G401 (cell line): Measurements from ENCODE around the gene PRKAG2. TPM values are rescaled to one million over a fixed set of nuclear protein-coding genes. Genes with fewer than 3 reads are reported as not detected.

Source experiments
- DNase-seq: peaks from one replicate; pipeline ENCODE4 v3.0.0-alpha.2; 2015; ENCODE audit warnings: low spot score
- in situ Hi-C: cut with HindIII; loops from 2 replicates; pipeline ENCODE4 v1.10.0; 2016; ENCODE audit warnings: low sequenced_read_pairs, mixed read lengths
- total RNA-seq: library from RNA; depleted of rRNA; stranded (reverse); fragments of >200 nt; shearing (Covaris generic); gene quantifications from 2 replicates; pipeline ENCODE4 v1.2.3, GENCODE V29; 2014

Gene PRKAG2
- total RNA-seq, 1 experiment from 2014 or later: 92.4 TPM

- in situ Hi-C loops: no loop called here
- DNase-seq: no peak
Observed at GRCh38 chr7:151857866-151858450, 19.0 kb downstream of the PRKAG2 start.

GRCh38 chr7:151857412-151857811 lies 19.5 kb downstream of the PRKAG2 start:
- DNase-seq: no peak
- in situ Hi-C loops: no loop called here

- DNase-seq: no peak
- in situ Hi-C loops: no loop called here
Observed at GRCh38 chr7:151856516-151856915, 20.4 kb downstream of the PRKAG2 start.

DNA sequence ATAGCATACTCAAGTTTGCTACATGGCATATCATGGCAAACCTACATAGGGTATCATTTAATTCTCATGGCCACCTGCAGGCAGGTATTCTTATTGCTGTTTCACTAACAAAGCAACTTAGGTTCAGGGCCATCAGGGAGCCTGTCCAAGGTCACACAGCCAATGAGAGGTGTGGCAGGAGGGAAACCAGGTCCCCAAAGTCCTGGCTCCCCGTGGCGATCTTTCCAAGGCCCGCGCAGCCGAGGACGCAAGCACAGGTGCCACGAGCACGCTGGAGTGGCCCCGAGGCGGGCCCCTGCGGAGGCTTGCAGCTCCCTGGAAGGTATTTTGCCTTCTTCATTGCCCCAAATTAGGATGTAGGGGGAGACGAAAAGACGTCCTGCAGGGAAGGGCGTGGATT lies 20.8 kb downstream of the PRKAG2 start:
- in situ Hi-C loops: no loop called here
- no peak for DNase-seq

DNA sequence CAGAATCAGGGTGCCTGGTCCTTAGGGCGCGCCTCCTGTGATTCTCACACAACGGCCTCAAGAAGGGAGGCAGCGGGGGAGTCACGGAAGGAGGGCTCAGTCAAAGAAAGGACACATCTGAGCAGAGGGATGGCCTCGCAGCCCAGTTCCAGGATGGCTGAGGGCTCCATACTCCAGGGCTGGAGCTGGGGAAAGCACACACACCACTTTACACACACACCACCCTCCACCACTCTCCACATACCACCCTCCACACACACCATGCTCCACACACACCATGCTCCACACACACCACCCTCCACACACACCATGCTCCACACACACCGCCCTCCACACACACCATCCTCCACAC lies 22.2 kb downstream of the PRKAG2 start:
- in situ Hi-C loops: no loop called here
- DNase-seq: no peak

- in situ Hi-C loops: no loop called here
- no peak for DNase-seq
Observed at GRCh38 chr7:151853896-151854719, 22.8 kb downstream of the PRKAG2 start.

DNA sequence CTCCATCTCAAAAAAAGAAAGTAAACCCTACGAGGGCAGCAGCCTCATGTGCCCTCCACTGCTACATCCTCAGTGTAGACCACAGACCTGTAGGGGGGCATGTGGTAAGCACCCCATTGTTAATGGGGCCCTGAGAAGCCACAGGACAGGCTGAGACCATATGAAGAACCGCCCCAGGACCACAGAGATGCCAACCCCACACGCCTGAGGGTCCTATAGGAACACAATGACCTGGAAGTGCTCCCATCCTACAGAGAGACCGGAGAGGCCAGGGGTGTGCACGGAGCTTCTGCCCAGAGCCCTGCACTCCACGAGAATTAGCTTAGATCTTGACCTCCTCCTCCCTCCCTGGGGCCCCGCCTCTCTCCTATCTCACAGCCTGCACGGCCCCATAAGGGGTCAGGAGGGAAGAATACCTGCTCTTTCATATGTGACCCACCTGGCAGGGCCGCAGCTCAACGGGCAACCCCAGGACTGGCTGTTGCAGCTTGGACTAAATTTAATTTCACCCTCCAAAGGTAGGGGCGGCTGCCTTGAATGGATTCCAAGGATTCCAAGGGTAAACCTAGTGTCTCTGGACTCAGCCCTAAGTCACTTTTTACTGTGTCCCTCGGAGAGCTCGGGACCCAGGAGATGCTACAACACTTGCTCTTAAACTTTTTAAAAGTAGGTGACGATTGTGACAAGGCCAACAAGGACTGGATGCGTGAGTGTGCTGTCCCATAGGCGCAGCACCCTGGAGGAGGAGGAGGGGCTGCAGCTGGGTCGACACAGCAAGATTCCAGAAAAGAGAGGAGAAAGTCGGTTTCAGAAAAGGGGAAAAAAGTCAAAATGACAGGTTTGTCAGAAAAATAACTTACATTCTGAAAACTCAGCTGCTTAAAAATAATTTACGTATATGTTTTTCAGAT lies 24.2 kb downstream of the PRKAG2 start:
- DNase-seq: no peak
- in situ Hi-C loops: no loop called here

DNA sequence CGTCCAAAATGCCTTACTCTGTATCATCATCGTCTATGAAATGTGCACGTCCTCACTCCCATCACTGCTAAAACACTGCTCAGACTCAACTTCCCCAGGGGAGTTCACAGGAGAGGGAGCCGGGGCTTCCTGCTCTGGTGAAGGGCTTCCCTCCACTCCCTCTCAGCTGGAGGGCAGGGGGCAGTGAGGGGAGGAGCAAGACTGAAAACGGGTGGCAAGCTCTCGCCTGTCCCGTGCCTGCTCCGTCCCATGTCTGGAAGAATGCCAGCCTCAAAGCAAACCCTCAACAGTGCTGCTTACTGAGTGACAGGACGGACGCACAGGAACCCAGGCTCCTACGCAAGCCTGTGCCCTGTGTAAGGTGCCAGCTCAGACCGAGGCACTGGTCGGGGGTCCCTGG lies 25.1 kb downstream of the PRKAG2 start:
- in situ Hi-C loops: no loop called here
- DNase-seq: no peak

- in situ Hi-C loops: no loop called here
- DNase-seq: no peak
Observed at GRCh38 chr7:151851145-151851751, 25.7 kb downstream of the PRKAG2 start.

DNA sequence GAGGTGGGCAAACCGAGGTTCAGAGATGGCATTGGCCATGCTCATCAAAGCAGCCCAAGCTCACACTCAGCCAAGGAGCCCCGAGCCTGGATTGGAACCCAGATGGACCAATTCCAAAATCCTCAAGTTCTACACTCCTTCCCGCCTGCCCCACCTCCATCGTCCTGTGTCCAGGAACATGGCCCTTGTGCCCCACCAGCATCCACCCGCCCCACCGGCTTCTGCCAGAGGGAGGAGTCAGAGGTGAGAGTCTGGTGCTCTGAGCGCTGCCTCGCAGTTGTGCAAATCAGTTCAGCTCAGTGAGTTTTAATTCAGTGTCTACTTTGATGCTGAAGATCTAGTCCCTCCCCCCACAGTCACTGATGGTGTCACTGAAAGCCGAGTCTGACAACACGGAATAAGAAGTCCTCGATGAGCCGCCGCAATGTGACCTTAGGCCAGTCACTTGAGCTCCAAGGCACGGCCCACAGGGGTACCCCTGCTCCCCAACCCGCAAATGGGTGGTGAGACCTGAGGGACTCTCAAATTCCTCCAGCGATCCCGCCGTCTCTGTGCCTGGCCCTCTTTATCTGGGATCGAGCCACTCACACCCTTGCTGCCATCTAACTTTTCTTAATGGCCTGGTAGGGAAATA lies 26.3 kb downstream of the PRKAG2 start:
- in situ Hi-C loops: no loop called here
- DNase-seq: no peak

GRCh38 chr7:151849879-151850260 lies 27.0 kb downstream of the PRKAG2 start:
- no peak for DNase-seq
- in situ Hi-C loops: no loop called here

DNA sequence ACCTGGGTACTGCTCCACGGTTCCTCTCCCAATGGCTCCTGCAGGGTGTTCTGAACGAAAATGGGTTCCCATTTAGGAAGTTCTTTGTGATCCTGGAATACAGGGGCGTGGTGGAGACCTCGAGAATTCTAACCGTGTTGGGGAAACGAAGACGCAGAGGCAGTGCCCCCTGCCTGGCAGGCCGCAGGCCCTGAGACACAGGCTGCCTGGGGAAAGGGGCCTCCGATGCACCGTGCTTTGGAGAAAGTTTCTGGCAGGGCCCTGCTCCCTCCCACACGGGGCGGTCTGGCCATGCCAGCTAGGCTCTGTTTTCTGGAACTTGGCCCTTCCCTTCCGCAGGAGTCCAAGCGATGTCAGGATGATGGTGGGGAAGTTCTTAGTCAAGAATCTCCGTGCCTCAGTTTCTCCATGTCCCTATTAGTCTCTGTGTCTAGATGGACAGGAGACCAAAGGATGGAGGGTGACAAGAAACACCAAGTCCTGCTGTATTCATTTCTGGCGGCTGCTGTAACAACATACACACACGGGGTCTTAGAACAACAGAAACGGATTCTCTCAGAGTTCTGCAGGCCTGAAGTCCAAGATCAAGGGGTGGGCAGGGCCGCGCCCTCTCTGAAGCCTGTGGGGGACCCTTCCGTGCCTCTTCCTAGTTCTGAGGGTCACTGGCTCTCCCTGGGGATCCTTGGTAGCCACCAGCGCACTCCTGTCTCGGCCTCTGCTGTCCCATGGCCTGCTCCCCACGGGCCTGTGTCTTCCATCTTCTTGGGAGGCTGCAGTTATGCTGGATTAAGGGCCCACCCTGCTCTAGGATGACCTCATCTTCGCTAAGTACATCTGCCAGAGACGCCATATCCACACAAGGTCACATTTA lies 27.7 kb downstream of the PRKAG2 start:
- in situ Hi-C loops: no loop called here
- no peak for DNase-seq

- no peak for DNase-seq
- in situ Hi-C loops: no loop called here
Observed at GRCh38 chr7:151847681-151848081, 29.2 kb downstream of the PRKAG2 start.

DNA sequence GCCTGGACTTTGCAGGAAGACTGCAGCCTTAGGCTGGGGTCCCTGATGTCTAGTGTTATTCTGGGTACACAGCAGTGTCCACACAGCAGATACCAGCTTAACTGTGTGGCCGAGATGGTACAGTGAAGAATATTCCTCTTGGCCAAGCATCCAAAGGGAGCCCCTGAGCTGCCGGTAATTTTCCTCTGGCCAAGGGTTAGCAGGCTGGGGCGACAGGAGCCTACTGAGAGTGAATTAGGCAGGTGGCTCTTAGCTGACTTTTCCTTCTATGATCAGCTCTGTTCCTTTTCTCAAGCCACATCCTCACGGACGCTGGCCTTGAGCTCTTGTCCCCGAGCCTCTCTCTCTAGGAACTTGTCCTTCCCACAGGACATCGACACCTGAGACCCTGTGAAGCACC lies 29.8 kb downstream of the PRKAG2 start:
- DNase-seq: no peak
- in situ Hi-C loops: no loop called here

DNA sequence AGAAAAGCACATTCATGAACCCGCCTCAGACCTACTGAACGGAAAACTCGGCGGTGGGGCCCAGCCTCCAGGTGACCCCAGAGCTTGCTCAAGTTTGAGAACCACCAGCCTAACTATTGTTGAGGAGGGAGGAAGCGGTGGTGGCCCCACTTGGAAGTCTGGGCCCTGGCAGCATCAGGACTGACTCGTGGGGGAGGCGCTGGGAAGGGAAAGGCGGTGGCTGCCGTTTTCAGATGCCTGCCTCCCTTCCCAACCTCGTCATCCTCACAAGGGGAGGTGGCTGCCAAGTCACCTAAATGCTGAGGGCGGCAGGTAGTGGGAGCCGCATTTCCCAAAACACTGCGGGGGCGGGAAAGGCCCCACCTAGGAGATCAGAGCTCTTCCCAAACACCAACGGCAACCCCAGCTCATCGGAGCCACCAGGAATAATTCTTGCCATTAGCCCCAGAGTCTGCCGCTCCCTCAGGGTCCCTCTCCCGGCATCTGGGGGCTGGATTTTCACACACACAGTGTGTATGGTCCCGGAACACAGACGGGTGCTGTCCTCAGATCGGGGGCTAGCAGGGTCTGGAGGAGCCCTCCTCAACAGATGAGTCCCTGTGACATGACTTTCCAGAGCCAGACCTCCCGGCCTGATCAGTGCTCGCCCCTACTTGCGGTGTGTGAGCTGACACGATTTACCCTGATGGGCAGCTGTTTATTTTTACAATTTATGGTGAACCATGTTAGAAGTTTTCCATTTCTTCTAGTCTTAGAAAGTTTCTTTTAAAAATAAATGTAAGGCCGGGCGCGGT lies 31.3 kb downstream of the PRKAG2 start:
- DNase-seq: no peak
- in situ Hi-C loops: no loop called here

DNA sequence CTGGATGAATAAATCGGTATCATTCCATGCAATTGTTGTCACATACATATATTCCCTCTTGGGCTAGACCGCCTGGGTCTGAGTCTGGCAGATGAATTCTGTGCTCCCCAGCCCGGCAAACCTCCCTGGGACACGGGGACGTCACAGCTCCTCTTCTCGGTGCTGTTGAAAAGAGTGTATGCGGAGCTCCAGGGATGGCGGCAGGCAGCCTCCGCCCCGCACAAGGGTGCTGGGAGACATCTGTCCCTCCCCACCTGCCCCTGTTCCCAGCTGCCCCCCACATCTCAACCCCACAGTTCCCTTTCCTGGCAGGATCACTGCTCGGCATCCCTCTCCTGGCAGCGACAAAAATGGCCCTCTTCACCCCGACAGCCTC lies 32.1 kb downstream of the PRKAG2 start:
- in situ Hi-C loops: no loop called here
- DNase-seq: no peak

DNA sequence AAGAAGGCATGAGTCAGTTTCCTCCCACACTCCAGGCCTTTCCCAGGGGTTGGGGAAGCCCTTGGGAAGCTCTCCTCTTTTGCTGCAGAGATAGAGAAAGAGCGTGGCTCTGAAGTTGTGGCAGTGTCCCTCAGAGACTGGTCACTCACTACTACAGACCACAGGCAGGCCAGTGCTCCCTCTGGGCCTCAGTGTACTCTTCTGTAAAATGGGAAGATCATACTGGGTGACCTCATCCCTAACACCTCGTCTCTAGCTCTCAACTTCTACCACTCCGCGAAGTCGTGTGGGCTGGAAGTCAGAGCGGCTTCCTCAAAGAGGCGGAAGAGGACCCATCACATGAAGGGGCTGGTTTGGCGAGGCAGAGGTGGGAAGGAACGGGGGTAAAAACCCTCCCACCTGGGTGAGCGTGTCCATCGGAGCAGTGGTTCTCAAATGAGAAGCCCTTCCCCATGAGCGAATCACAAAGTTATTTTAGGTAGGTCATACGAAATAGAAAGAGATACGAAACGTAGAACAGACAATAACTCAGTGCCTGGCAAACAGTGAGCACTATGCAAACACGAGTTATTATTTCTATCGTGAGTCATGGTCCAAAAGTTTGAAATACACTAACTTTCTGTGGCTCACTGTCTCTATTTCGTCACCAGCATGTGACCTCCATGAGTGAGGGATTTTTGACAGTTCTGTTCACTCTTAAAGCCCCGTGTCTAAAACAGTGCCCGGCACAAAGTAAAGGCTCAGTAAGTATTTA lies 32.7 kb downstream of the PRKAG2 start:
- DNase-seq: no peak
- in situ Hi-C loops: no loop called here
